IMR-90 (cell line): ENCODE measurements around the gene LIPE. TPM values are rescaled to one million over a fixed set of nuclear protein-coding genes. Genes with fewer than 3 reads are reported as not detected.

Source experiments
- ATAC-seq: fragments of 200-7000 bp; cut with Tn5 transposase; 2 replicates; pipeline ENCODE4 v1.9.1; 2020; ENCODE audit warnings: low read depth, mild to moderate bottlenecking, moderate library complexity
- BruUV-seq: library from RNA; stranded (reverse); fragments of 400-500 nt; replicated peaks from 2 replicates; lab custom pipeline; 2021; lab: Mats Ljungman, UMichigan
- CTCF ChIA-PET: fragments of 300-600 bp; formaldehyde crosslinking; extraction: SDS; loops from one replicate; lab custom pipeline; 2021; ENCODE audit warnings: antibody characterized with exemption; lab: Yijun Ruan, JAX
- POLR2A ChIA-PET: fragments of 300-600 bp; sonication (Branson Sonifier 250); formaldehyde crosslinking; loops from one replicate; lab custom pipeline; 2022; ENCODE audit warnings: antibody characterized with exemption; ENCODE audit not compliant: unreplicated experiment; lab: Charles Lee
- DNase-seq: peaks from one replicate; pipeline ENCODE4 v3.0.0; 2013
- H2AFZ ChIP-seq: replicated peaks from 2 replicates; pipeline ENCODE3; 2013; ENCODE audit warnings: low read length, mild to moderate bottlenecking; ENCODE audit not compliant: poor library complexity
- H2AK5ac ChIP-seq: 2 replicates; pipeline ENCODE4 v1.6.1; 2013; ENCODE audit warnings: low read depth, low read length, inconsistent platforms
- H2AK9ac ChIP-seq: replicated peaks from 2 replicates; pipeline ENCODE3; 2013; ENCODE audit warnings: mild to moderate bottlenecking, low read depth, low read length, moderate library complexity; ENCODE audit not compliant: poor library complexity
- H2BK120ac ChIP-seq: 2 replicates; pipeline ENCODE4 v1.6.1; 2013; ENCODE audit warnings: low read depth, low read length, inconsistent platforms
- H2BK15ac ChIP-seq: 3 replicates; pipeline ENCODE4 v1.6.1; 2013; ENCODE audit warnings: low read depth, low read length, inconsistent platforms
- H2BK20ac ChIP-seq: 2 replicates; pipeline ENCODE4 v1.6.1; 2013; ENCODE audit warnings: low read depth, mild to moderate bottlenecking, inconsistent platforms, low read length, moderate library complexity
- H2BK5ac ChIP-seq: 2 replicates; pipeline ENCODE4 v1.6.1; 2013; ENCODE audit warnings: mild to moderate bottlenecking, low read depth, low read length, inconsistent platforms; ENCODE audit not compliant: poor library complexity, severe bottlenecking
- H3K14ac ChIP-seq: replicated peaks from 2 replicates; pipeline ENCODE4 v1.6.1; 2013; ENCODE audit warnings: low read depth, low read length, inconsistent platforms
- H3K18ac ChIP-seq: 2 replicates; pipeline ENCODE4 v1.6.1; 2013; ENCODE audit warnings: low read depth, low read length, control low read depth
- H3K23ac ChIP-seq: 2 replicates; pipeline ENCODE4 v1.6.1; 2013; ENCODE audit warnings: low read depth, low read length, inconsistent platforms
- H3K27ac ChIP-seq: 2 replicates; pipeline ENCODE4 v1.5.1; 2013; ENCODE audit warnings: mild to moderate bottlenecking, control low read depth, low read length; ENCODE audit not compliant: insufficient read depth
- H3K27me3 ChIP-seq: 2 replicates; pipeline ENCODE4 v1.6.1; 2013; ENCODE audit warnings: low read length; ENCODE audit not compliant: control insufficient read depth, insufficient read depth
- H3K36me3 ChIP-seq: 2 replicates; pipeline ENCODE4 v1.6.1; 2013; ENCODE audit warnings: low read length, mixed read lengths; ENCODE audit not compliant: control insufficient read depth, insufficient read depth
- H3K4ac ChIP-seq: 2 replicates; pipeline ENCODE4 v1.6.1; 2013; ENCODE audit warnings: low read depth, low read length, inconsistent platforms
- H3K4me1 ChIP-seq: 2 replicates; pipeline ENCODE4 v1.6.1; 2013; ENCODE audit warnings: low read length, mixed read lengths; ENCODE audit not compliant: control insufficient read depth, insufficient read depth
- H3K4me2 ChIP-seq: 2 replicates; pipeline ENCODE4 v1.6.1; 2013; ENCODE audit warnings: low read depth, mild to moderate bottlenecking, control low read depth, low read length, moderate library complexity
- H3K4me3 ChIP-seq: 2 replicates; pipeline ENCODE4 v1.5.1; 2013; ENCODE audit warnings: low read depth, mild to moderate bottlenecking, control low read depth, low read length, moderate library complexity; ENCODE audit not compliant: insufficient read depth
- H3K56ac ChIP-seq: 2 replicates; pipeline ENCODE4 v1.6.1; 2013; ENCODE audit warnings: low read length, inconsistent platforms; ENCODE audit not compliant: insufficient read depth; ENCODE audit errors: extremely low read depth
- H3K79me1 ChIP-seq, 2 experiments: 2 replicates each; pipeline ENCODE4 v1.6.1; 2013; ENCODE audit warnings: low read length in 2 of 2, inconsistent platforms in 1 of 2, low read depth in 1 of 2
- H3K9ac ChIP-seq: 2 replicates; pipeline ENCODE4 v1.6.1; 2013; ENCODE audit warnings: low read depth, low read length, control low read depth
- H3K9me1 ChIP-seq: 2 replicates; pipeline ENCODE4 v1.6.1; 2013; ENCODE audit warnings: low read length, inconsistent platforms; ENCODE audit not compliant: insufficient read depth
- H3K9me3 ChIP-seq: 2 replicates; pipeline ENCODE4 v1.6.1; 2013; ENCODE audit warnings: low read length; ENCODE audit not compliant: control insufficient read depth, insufficient read depth
- H4K20me1 ChIP-seq: 2 replicates; pipeline ENCODE4 v1.6.1; 2013; ENCODE audit warnings: low read length, inconsistent platforms; ENCODE audit not compliant: insufficient read depth
- H4K5ac ChIP-seq: 2 replicates; pipeline ENCODE4 v1.6.1; 2013; ENCODE audit warnings: mild to moderate bottlenecking, low read depth, low read length, control low read depth
- H4K8ac ChIP-seq, 2 experiments: 2 replicates each; pipeline ENCODE4 v1.6.1; 2013; ENCODE audit warnings: low read depth in 2 of 2, low read length in 2 of 2, control low read depth in 1 of 2, inconsistent platforms in 1 of 2
- H4K91ac ChIP-seq: 2 replicates; pipeline ENCODE4 v1.6.1; 2013; ENCODE audit warnings: low read depth, low read length, inconsistent platforms; ENCODE audit not compliant: insufficient read depth
- CEBPB ChIP-seq: IDR thresholded peaks from 2 replicates; pipeline ENCODE4 v1.6.1; 2012; ENCODE audit warnings: low read depth, low read length, improper control_type of control experiment
- ELK1 ChIP-seq: fragments of 150-350 bp; IDR thresholded peaks from 2 replicates; pipeline ENCODE4 v1.6.1; 2016; ENCODE audit warnings: low read depth, mild to moderate bottlenecking, low read length, moderate library complexity, borderline replicate concordance
- MAFK ChIP-seq: IDR thresholded peaks from 2 replicates; pipeline ENCODE4 v1.6.1; 2012; ENCODE audit warnings: low read depth, low read length, improper control_type of control experiment
- MXI1 ChIP-seq: IDR thresholded peaks from 2 replicates; pipeline ENCODE4 v1.6.1; 2012; ENCODE audit warnings: low read depth, mild to moderate bottlenecking, low read length, moderate library complexity, borderline replicate concordance
- NFE2L2 ChIP-seq: fragments of 150-350 bp; IDR thresholded peaks from 2 replicates; pipeline ENCODE4 v1.6.1; 2016; ENCODE audit warnings: low read depth, mild to moderate bottlenecking, low read length
- RAD21 ChIP-seq: IDR thresholded peaks from 2 replicates; pipeline ENCODE4 v1.6.1; 2012; ENCODE audit warnings: low read length, improper control_type of control experiment
- RCOR1 ChIP-seq: IDR thresholded peaks from 2 replicates; pipeline ENCODE4 v1.6.1; 2012; ENCODE audit warnings: mild to moderate bottlenecking, low read length, improper control_type of control experiment; ENCODE audit not compliant: insufficient replicate concordance
- USF2 ChIP-seq: fragments of 150-350 bp; IDR thresholded peaks from 2 replicates; pipeline ENCODE4 v1.6.1; 2017; ENCODE audit warnings: mild to moderate bottlenecking, antibody characterized with exemption, low read length, low read depth
- whole genome bisulfite sequencing, 2 experiments: methylation state at CpG; one replicate each; pipeline versions ENCODE4 v1.1.5 to v1.1.7; 2013; ENCODE audit warnings: missing lambda C conversion rate in 2 of 2; ENCODE audit not compliant: insufficient read length in 1 of 2; ENCODE audit errors: extremely low coverage in 2 of 2; 5-methylcytosine and 5-hydroxymethylcytosine counted together
- dilution Hi-C: fragments of 300-500 bp; cut with HindIII; formaldehyde crosslinking; loops from one replicate; pipeline ENCODE4 v1.14.3; 2018; ENCODE audit warnings: low sequenced_read_pairs; ENCODE audit not compliant: unreplicated experiment
- in situ Hi-C: fragments of 300-500 bp; cut with MboI; formaldehyde crosslinking; loops from 3 replicates; pipeline ENCODE4 v1.14.3; 2019; ENCODE audit warnings: low sequenced_read_pairs, inconsistent platforms, mixed read lengths
- intact Hi-C: fragments of 100-400 bp; cut with micrococcal nuclease; formaldehyde crosslinking; loops from 2 replicates; pipeline ENCODE4 v1.10.0; 2022
- polyA plus RNA-seq, 3 experiments: library from polyadenylated mRNA; depleted of rRNA; stranded (reverse); fragments of >200 nt; gene quantifications; 2 replicates each; pipeline ENCODE4 v1.2.3, GENCODE V29; 2012; ENCODE audit warnings: low replicate concordance in 1 of 3
- total RNA-seq: library from RNA; depleted of rRNA; stranded (reverse); fragments of >200 nt; gene quantifications from 2 replicates; pipeline ENCODE4 v1.2.3, GENCODE V29; 2012
- TF ChIP-seq, protein P1 (sequence below): conservative IDR thresholded peaks from 2 replicates; pipeline ENCODE4 v1.5.1; 2012; ENCODE audit warnings: mild to moderate bottlenecking, low read depth, low read length, improper control_type of control experiment

The LIPE gene
- total and polyA plus RNA-seq, 2 of the 4 experiments (the other 2 are of a cell fraction): 1.1 to 5.4 TPM

DNA sequence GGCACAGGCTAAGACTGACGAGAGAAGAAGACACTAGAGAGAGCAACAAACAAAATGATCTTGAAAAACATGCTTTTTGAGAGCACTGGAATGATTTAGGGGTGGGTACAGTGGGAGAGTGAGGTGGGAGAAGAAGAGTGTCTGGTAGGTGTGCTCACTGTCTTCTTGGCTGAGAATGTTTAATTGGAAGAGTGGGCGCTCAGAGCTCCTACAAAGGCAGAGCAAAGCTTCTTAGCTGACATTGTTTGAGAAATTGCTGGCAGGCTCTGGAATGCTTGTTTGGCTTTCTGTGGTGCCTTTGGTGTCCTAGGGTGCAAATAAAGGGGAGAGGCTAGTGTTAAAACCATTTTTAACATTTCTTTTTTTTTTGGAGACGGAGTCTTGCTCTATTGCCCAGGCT lies 1.5 kb upstream of the LIPE start:
- H3K23ac ChIP-seq: no peak overlapping the region
- H2BK5ac ChIP-seq: no peak overlapping the region
- no peak overlapping the region for H2AK9ac ChIP-seq
- no peak overlapping the region for H2BK15ac ChIP-seq
- H3K4ac ChIP-seq: no peak overlapping the region
- no peak overlapping the region for H3K9ac ChIP-seq
- ChIA-PET POLR2A (no interaction called here), CTCF (no interaction called here)
- H4K20me1 ChIP-seq: no peaks in the 10 kb centered on the region
- H3K4me1 ChIP-seq: no peaks in the 10 kb centered on the region; the same call in 1 of the 2 replicates
- H2BK20ac ChIP-seq: no peak overlapping the region
- no peak overlapping the region for H4K5ac ChIP-seq
- H3K56ac ChIP-seq: no peak overlapping the region
- H2AFZ ChIP-seq: no peak overlapping the region
- ATAC-seq: no peak
- no peaks in the 10 kb centered on the region for H3K36me3 ChIP-seq
- H3K4me2 ChIP-seq: no peak overlapping the region
- H3K9me1 ChIP-seq: peaks cover 3% of the 10 kb centered on the region; the same call in 1 of the 2 replicates
- TF ChIP-seq RAD21: no peak
- no peak for TF ChIP-seq NFE2L2
- no peak for TF ChIP-seq RCOR1
- TF ChIP-seq MAFK: no peak
- TF ChIP-seq MXI1: no peak
- TF ChIP-seq, protein P1, sequence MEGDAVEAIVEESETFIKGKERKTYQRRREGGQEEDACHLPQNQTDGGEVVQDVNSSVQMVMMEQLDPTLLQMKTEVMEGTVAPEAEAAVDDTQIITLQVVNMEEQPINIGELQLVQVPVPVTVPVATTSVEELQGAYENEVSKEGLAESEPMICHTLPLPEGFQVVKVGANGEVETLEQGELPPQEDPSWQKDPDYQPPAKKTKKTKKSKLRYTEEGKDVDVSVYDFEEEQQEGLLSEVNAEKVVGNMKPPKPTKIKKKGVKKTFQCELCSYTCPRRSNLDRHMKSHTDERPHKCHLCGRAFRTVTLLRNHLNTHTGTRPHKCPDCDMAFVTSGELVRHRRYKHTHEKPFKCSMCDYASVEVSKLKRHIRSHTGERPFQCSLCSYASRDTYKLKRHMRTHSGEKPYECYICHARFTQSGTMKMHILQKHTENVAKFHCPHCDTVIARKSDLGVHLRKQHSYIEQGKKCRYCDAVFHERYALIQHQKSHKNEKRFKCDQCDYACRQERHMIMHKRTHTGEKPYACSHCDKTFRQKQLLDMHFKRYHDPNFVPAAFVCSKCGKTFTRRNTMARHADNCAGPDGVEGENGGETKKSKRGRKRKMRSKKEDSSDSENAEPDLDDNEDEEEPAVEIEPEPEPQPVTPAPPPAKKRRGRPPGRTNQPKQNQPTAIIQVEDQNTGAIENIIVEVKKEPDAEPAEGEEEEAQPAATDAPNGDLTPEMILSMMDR: no peak
- no peak for TF ChIP-seq USF2
- TF ChIP-seq ELK1: no peak
- TF ChIP-seq CEBPB: no peak
- no peak overlapping the region for H3K14ac ChIP-seq
- no peak overlapping the region for H4K91ac ChIP-seq
- no peak overlapping the region for H3K27ac ChIP-seq
- no peak overlapping the region for H2BK120ac ChIP-seq
- no peak overlapping the region for H3K18ac ChIP-seq
- no TSS peak for BruUV-seq
- dilution Hi-C loops (no loop called here), in situ Hi-C loops (no loop called here), intact Hi-C loops (no loop called here)
- no peak for DNase-seq
- no peaks in the 10 kb centered on the region for H3K79me1 ChIP-seq
- H4K8ac ChIP-seq: no peak overlapping the region
- no peak overlapping the region for H3K4me3 ChIP-seq
- no peak overlapping the region for H2AK5ac ChIP-seq
- no peaks in the 10 kb centered on the region for H3K9me3 ChIP-seq
- H3K27me3 ChIP-seq: no peaks in the 10 kb centered on the region
- WGBS, 2 experiments: no CpG with 5 or more reads among the region's 3 CpGs
